Measurements from ENCODE around the gene PPP4C. TPM values are rescaled to one million over a fixed set of nuclear protein-coding genes. Genes with fewer than 3 reads are reported as not detected.

The PPP4C gene
- total RNA-seq, 1 experiment from 2014 or later = 163 TPM

- H3K14ac ChIP-seq (ENCODE audit: insufficient read depth, low read length) = no peak overlapping the region; the same call in 1 of the 2 replicates
- no peaks in the 10 kb centered on the region for H3K9me3 ChIP-seq (ENCODE audit: control insufficient read depth, low read depth, low read length)
- H2BK12ac ChIP-seq (ENCODE audit: insufficient read length, low read depth, low read length) = no peak overlapping the region
- H2BK5ac ChIP-seq (ENCODE audit: insufficient read length, low read length) = no peak overlapping the region
- H3T11ph ChIP-seq (ENCODE audit: low read length) = no peak overlapping the region
- no peak overlapping the region for H2AK5ac ChIP-seq (ENCODE audit: insufficient read length, low read length)
- Mint-ChIP-seq H3K9me3 (no peaks in the 10 kb centered on the region; a peak in 1 of 5 replicates), H3K27me3 (ENCODE audit: low read depth) (no peaks in the 10 kb centered on the region; the same call in none of the 2 replicates), H3K4me1 (peaks cover 18 to 34% of the 10 kb centered on the region in 2 experiments), H3K4me3 (peak overlapping the region in 1 of 2 experiments; percentile 12; a peak in 1 of 5 replicates), H3K27ac (no peak overlapping the region), H3K36me3 (ENCODE audit: insufficient read depth in 1 of 3, low read depth in 3 of 3) (peaks cover 6 to 16% (median 10%) of the 10 kb centered on the region in 3 experiments; a peak in 5 of 7 replicates)
- no peak overlapping the region for H3K4ac ChIP-seq (ENCODE audit: low read depth, low read length)
- H3K23ac ChIP-seq (ENCODE audit: insufficient read length, low read depth, low read length) = no peak overlapping the region
- no peak overlapping the region for H3K9ac ChIP-seq (ENCODE audit: extremely low read depth, insufficient read length, low read length)
- DNase-seq = no peak
- no peak overlapping the region for H4K8ac ChIP-seq (replicated peaks; ENCODE audit: insufficient read length, low read depth, low read length)
- no peak overlapping the region for H3K56ac ChIP-seq (ENCODE audit: insufficient read length, low read depth, low read length)
- peaks cover 16% of the 10 kb centered on the region for H3K23me2 ChIP-seq (ENCODE audit: insufficient read length, low read depth, low read length, poor library complexity, severe bottlenecking)
- TF ChIP-seq CTCF (conservative IDR thresholded peaks at IDR 0.05) = no peak
- no CpG with 5 or more reads among the region's 18 CpGs for WGBS (ENCODE audit: extremely low coverage, insufficient read length, low lambda C conversion rate)
- H2BK20ac ChIP-seq (ENCODE audit: low read depth, low read length, poor library complexity, severe bottlenecking) = no peak overlapping the region
- H3K27ac ChIP-seq (ENCODE audit: insufficient read length, low read depth, low read length) = no peak overlapping the region
- H3K79me1 ChIP-seq (ENCODE audit: insufficient read depth, low read depth, low read length, poor library complexity, severe bottlenecking) = no peaks in the 10 kb centered on the region
- H4K5ac ChIP-seq (ENCODE audit: insufficient read length, low read depth, low read length) = no peak overlapping the region
- no peak overlapping the region for H3K18ac ChIP-seq (ENCODE audit: insufficient read length, low read depth, low read length)
- H3K79me2 ChIP-seq (ENCODE audit: insufficient read depth, low read length) = no peaks in the 10 kb centered on the region; the same call in 1 of the 2 replicates
- no peak overlapping the region for H2BK120ac ChIP-seq (ENCODE audit: low read depth, low read length, poor library complexity, severe bottlenecking)
- no peaks in the 10 kb centered on the region for H4K20me1 ChIP-seq (ENCODE audit: control insufficient read depth, insufficient read depth, insufficient read length)
- peaks cover 3% of the 10 kb centered on the region; the same call in 1 of the 2 replicates for H3K4me1 ChIP-seq (ENCODE audit: insufficient read depth, low read length)
- no peak overlapping the region for H2BK15ac ChIP-seq (ENCODE audit: low read depth, low read length)
- H3K4me2 ChIP-seq (ENCODE audit: insufficient read depth, insufficient read length, low read length) = no peak overlapping the region
- no peak overlapping the region for H4K91ac ChIP-seq (ENCODE audit: insufficient read length, low read depth, low read length)
- H3K27me3 ChIP-seq (ENCODE audit: insufficient read depth, low read length) = no peaks in the 10 kb centered on the region
- no peak overlapping the region for H2AFZ ChIP-seq (ENCODE audit: low read length)
Measured at GRCh38 chr16:30026449-30026848, 49.3 kb upstream of the PPP4C start.
